HFF-Myc (cell line): ENCODE measurements around the gene CCZ1B.
"Not testable (repeated sequence)": the region's sequence is repeated elsewhere in the genome, so short reads cannot be mapped to it uniquely, and the experiment has no call there.

Experiments
- DNase-seq: peaks from one replicate; pipeline ENCODE4 v3.0.0-alpha.2; 2011; ENCODE audit warnings: low read depth; ENCODE audit errors: extremely low read depth
- H3K4me3 ChIP-seq: replicated peaks from 2 replicates; pipeline ENCODE4 v1.5.1; 2011; ENCODE audit warnings: low read depth, mild to moderate bottlenecking, control low read depth, low read length
- CTCF ChIP-seq: IDR thresholded peaks from 2 replicates; pipeline ENCODE4 v1.5.1; 2012; ENCODE audit warnings: mild to moderate bottlenecking, low read depth, low read length, control low read depth; ENCODE audit errors: missing control alignments

Gene CCZ1B

GRCh38 chr7:6826151-6826550, at the start of gene CCZ1B:
TSS of gene CCZ1B (minus strand) at chr7:6826275. CDS start at chr7:6826197, 78 bp downstream.
- DNase-seq: peak; percentile 2
- H3K4me3 ChIP-seq: peak within 1 kb of the TSS; percentile 42

- not testable (repeated sequence) for DNase-seq, H3K4me3 ChIP-seq
These were observed 48.9 kb upstream of the CCZ1B start for GRCh38 chr7:6875022-6875421.

- not testable (repeated sequence) for H3K4me3 ChIP-seq, DNase-seq
These were observed 46.3 kb upstream of the CCZ1B start for GRCh38 chr7:6872246-6872945.

GRCh38 chr7:6871421-6872144, 45.5 kb upstream of the CCZ1B start:
- not testable (repeated sequence) for DNase-seq, H3K4me3 ChIP-seq

- not testable (repeated sequence) for DNase-seq, H3K4me3 ChIP-seq
These were observed 38.7 kb upstream of the CCZ1B start for GRCh38 chr7:6864751-6865150.

- DNase-seq, H3K4me3 ChIP-seq: not testable (repeated sequence)
These were observed 38.1 kb upstream of the CCZ1B start for GRCh38 chr7:6864188-6864587.

- H3K4me3 ChIP-seq, DNase-seq: not testable (repeated sequence)
These were observed 36.8 kb upstream of the CCZ1B start for GRCh38 chr7:6862876-6863275.

- not testable (repeated sequence) for H3K4me3 ChIP-seq
- TF ChIP-seq CTCF: peak; percentile 40
- peak; percentile 3 for DNase-seq
These were observed 31.7 kb upstream of the CCZ1B start for GRCh38 chr7:6857721-6858314.

GRCh38 chr7:6855563-6856131, 29.6 kb upstream of the CCZ1B start:
- not testable (repeated sequence) for DNase-seq, H3K4me3 ChIP-seq

GRCh38 chr7:6854747-6855562, 28.9 kb upstream of the CCZ1B start:
- DNase-seq: not testable (repeated sequence)
- peak overlapping the region; percentile 17; the same call in 1 of the 2 replicates for H3K4me3 ChIP-seq

GRCh38 chr7:6853681-6854080, 27.6 kb upstream of the CCZ1B start:
- not testable (repeated sequence) for H3K4me3 ChIP-seq, DNase-seq

- DNase-seq, H3K4me3 ChIP-seq: not testable (repeated sequence)
These were observed 23.1 kb upstream of the CCZ1B start for GRCh38 chr7:6849127-6849526.

- not testable (repeated sequence) for DNase-seq, H3K4me3 ChIP-seq
These were observed 21.7 kb upstream of the CCZ1B start for GRCh38 chr7:6847751-6848150.

- not testable (repeated sequence) for H3K4me3 ChIP-seq, DNase-seq
These were observed 19.9 kb upstream of the CCZ1B start for GRCh38 chr7:6845971-6846449.

- not testable (repeated sequence) for DNase-seq
These were observed 17.6 kb upstream of the CCZ1B start for GRCh38 chr7:6843654-6844053.

GRCh38 chr7:6843092-6843491, 17.0 kb upstream of the CCZ1B start:
- not testable (repeated sequence) for DNase-seq, H3K4me3 ChIP-seq

More at GRCh38 chr7:6843654-6844053, 17.6 kb upstream of the CCZ1B start:
- not testable (repeated sequence) for H3K4me3 ChIP-seq
